GM12891 (cell line): ENCODE data around the gene AGPAT3.

ENCODE experiments used
- PAX5 ChIP-seq: IDR thresholded peaks from 2 replicates; pipeline ENCODE4 v1.6.1; 2011; ENCODE audit warnings: low read length, moderate library complexity, mild to moderate bottlenecking; ENCODE audit not compliant: insufficient read depth, severe bottlenecking
- POLR2A ChIP-seq: IDR thresholded peaks from 2 replicates; pipeline ENCODE4 v1.6.1; 2011; ENCODE audit warnings: low read depth, low read length, control low read depth
- POLR2AphosphoS5 ChIP-seq: IDR thresholded peaks from 2 replicates; pipeline ENCODE4 v1.6.1; 2011; ENCODE audit warnings: low read depth, low read length, control low read depth
- POU2F2 ChIP-seq: IDR thresholded peaks from 2 replicates; pipeline ENCODE4 v1.6.1; 2011; ENCODE audit warnings: low read depth, mild to moderate bottlenecking, control low read depth, low read length, moderate library complexity
- SPI1 ChIP-seq: IDR thresholded peaks from 2 replicates; pipeline ENCODE4 v1.6.1; 2011; ENCODE audit warnings: low read depth, low read length, control low read depth
- TAF1 ChIP-seq: IDR thresholded peaks from 2 replicates; pipeline ENCODE4 v1.6.1; 2011; ENCODE audit warnings: low read depth, low read length, control low read depth

GRCh38 chr21:43827015-43827611, 37.9 kb upstream of the AGPAT3 start:
- TF ChIP-seq POLR2A (no peak), POLR2AphosphoS5 (no peak), SPI1 (no peak), TAF1 (no peak), PAX5 (no peak), POU2F2 (no peak)
